ENCODE results near the gene PRRG2. TPM values are rescaled to one million over a fixed set of nuclear protein-coding genes. Genes with fewer than 3 reads are reported as not detected.
"Not testable (repeated sequence)": the region's sequence is repeated elsewhere in the genome, so short reads cannot be mapped to it uniquely, and the experiment has no call there.

Gene PRRG2
- total RNA-seq, 1 experiment from 2014 or later: 17.0 TPM

- H3K9me3 ChIP-seq (ENCODE audit: low read length): no peaks in the 10 kb centered on the region
- no peaks in the 10 kb centered on the region for H4K20me1 ChIP-seq (ENCODE audit: low read length)
- POLR2A ChIA-PET (ENCODE audit: unreplicated experiment): interaction anchor here (0.6 kb wide), 1 partner anchor 86 kb away, joined by 9 read pairs; no protein-coding TSS in a partner anchor
- H3K4me2 ChIP-seq (ENCODE audit: low read length): no peak overlapping the region
- DNase-seq (no peak), ATAC-seq (no peak)
- no peaks in the 10 kb centered on the region for H3K9me2 ChIP-seq (replicated peaks; ENCODE audit: low read length)
- no TSS peak for BruUV-seq (replicated peaks)
- no peak overlapping the region for H3K4me3 ChIP-seq (ENCODE audit: low read length)
- CTCF ChIA-PET: no interaction called here
- H3K9ac ChIP-seq (ENCODE audit: low read length): no peak overlapping the region
- no peak overlapping the region for H2AFZ ChIP-seq (ENCODE audit: low read length)
- intact Hi-C loops (cut with micrococcal nuclease): no loop called here
- no peak overlapping the region for H3K27ac ChIP-seq (ENCODE audit: low read length)
- TF ChIP-seq, protein P1, sequence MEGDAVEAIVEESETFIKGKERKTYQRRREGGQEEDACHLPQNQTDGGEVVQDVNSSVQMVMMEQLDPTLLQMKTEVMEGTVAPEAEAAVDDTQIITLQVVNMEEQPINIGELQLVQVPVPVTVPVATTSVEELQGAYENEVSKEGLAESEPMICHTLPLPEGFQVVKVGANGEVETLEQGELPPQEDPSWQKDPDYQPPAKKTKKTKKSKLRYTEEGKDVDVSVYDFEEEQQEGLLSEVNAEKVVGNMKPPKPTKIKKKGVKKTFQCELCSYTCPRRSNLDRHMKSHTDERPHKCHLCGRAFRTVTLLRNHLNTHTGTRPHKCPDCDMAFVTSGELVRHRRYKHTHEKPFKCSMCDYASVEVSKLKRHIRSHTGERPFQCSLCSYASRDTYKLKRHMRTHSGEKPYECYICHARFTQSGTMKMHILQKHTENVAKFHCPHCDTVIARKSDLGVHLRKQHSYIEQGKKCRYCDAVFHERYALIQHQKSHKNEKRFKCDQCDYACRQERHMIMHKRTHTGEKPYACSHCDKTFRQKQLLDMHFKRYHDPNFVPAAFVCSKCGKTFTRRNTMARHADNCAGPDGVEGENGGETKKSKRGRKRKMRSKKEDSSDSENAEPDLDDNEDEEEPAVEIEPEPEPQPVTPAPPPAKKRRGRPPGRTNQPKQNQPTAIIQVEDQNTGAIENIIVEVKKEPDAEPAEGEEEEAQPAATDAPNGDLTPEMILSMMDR (conservative IDR thresholded peaks at IDR 0.05; ENCODE audit: low read depth, low read length): no peak
- no peak for TF ChIP-seq EZH2phosphoT487 (IDR thresholded peaks at IDR 0.05; ENCODE audit: borderline replicate concordance, low read length)
- H3K4me1 ChIP-seq (ENCODE audit: insufficient read depth, low read length): no peaks in the 10 kb centered on the region
- H3K27me3 ChIP-seq (ENCODE audit: low read length): no peaks in the 10 kb centered on the region
- H3K36me3 ChIP-seq (ENCODE audit: low read depth, low read length): peaks cover 9% of the 10 kb centered on the region; the same call in 1 of the 2 replicates
- no peaks in the 10 kb centered on the region for H3F3A ChIP-seq (ENCODE audit: low read length, unreplicated experiment)
- no peaks in the 10 kb centered on the region for H3K79me2 ChIP-seq (ENCODE audit: low read length)
These were observed 50.6 kb downstream of the PRRG2 start for GRCh38 chr19:49631610-49632192.

DNA sequence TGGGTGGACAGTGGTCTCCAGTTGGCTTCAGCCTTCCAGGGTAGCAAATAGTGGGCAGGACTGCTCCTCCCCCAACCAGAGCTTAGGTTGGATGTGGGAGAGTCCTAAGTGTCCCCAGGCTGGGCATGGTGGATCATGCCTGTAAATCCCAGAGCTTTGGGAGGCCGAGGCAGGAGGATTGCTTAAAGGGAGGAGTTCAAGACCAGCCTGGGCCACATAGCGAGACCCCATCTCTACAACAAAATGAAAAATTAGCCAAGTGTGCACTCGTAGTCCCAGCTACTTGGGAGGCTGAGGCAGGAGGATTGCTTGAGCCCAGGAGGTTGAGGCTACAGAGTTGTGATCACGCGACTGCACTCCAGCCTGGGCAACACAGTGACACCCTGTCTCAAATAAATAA, 51.5 kb downstream of the PRRG2 start:
- ATAC-seq (no peak), DNase-seq (no peak)
- Histone ChIP-seq H3K9ac (ENCODE audit: low read length) (no peak overlapping the region), H3K4me2 (ENCODE audit: low read length) (no peak overlapping the region), H3F3A (ENCODE audit: low read length, unreplicated experiment) (no peaks in the 10 kb centered on the region), H3K79me2 (ENCODE audit: low read length) (no peaks in the 10 kb centered on the region), H3K27me3 (ENCODE audit: low read length) (no peaks in the 10 kb centered on the region), H3K9me3 (ENCODE audit: low read length) (no peaks in the 10 kb centered on the region), H4K20me1 (ENCODE audit: low read length) (no peaks in the 10 kb centered on the region), H3K27ac (ENCODE audit: low read length) (no peak overlapping the region), H3K4me1 (ENCODE audit: insufficient read depth, low read length) (peaks cover under 1% of the 10 kb centered on the region; the same call in 1 of the 2 replicates), H2AFZ (ENCODE audit: low read length) (no peak overlapping the region), H3K36me3 (ENCODE audit: low read depth, low read length) (peaks cover 3% of the 10 kb centered on the region; the same call in 1 of the 2 replicates), H3K9me2 (replicated peaks; ENCODE audit: low read length) (no peaks in the 10 kb centered on the region), H3K4me3 (ENCODE audit: low read length) (no peak overlapping the region)
- intact Hi-C loops (cut with micrococcal nuclease): no loop called here
- BruUV-seq (replicated peaks): no TSS peak
- CTCF ChIA-PET: no interaction called here
- POLR2A ChIA-PET (ENCODE audit: unreplicated experiment): no interaction called here
- TF ChIP-seq EZH2phosphoT487 (IDR thresholded peaks at IDR 0.05; ENCODE audit: borderline replicate concordance, low read length) (no peak), EZH2 (IDR thresholded peaks at IDR 0.05; ENCODE audit: low read length, unreplicated experiment) (no peak)
- TF ChIP-seq, protein P1 (conservative IDR thresholded peaks at IDR 0.05; ENCODE audit: low read depth, low read length): no peak

DNA sequence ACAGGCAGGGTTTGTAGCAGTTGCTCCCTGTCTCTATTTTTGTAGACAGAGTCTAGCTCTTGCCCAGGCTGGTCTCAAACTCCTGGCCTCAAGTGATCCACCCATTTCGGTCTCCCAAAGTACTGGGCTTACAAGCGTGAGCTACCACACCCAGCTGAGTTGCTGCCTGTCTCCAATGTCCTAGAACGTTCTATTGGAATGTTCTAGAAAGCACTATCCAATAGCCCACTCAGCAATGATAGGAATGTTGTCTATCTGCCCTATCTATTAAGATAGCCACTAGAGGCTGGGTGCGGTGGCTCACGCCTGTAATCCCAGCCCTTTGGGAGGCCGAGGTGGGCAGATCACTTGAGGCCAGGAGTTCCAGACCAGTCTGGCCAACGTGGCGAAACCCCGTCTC, 52.2 kb downstream of the PRRG2 start:
- H3K9me2 ChIP-seq (replicated peaks; ENCODE audit: low read length); H3K79me2 ChIP-seq (ENCODE audit: low read length); DNase-seq; CTCF ChIA-PET; H3K27me3 ChIP-seq (ENCODE audit: low read length); H3K4me1 ChIP-seq (ENCODE audit: insufficient read depth, low read length); H3K9ac ChIP-seq (ENCODE audit: low read length); H3K27ac ChIP-seq (ENCODE audit: low read length); ATAC-seq; H4K20me1 ChIP-seq (ENCODE audit: low read length); intact Hi-C loops (cut with micrococcal nuclease); POLR2A ChIA-PET (ENCODE audit: unreplicated experiment); BruUV-seq (replicated peaks); H2AFZ ChIP-seq (ENCODE audit: low read length); H3F3A ChIP-seq (ENCODE audit: low read length, unreplicated experiment); H3K36me3 ChIP-seq (ENCODE audit: low read depth, low read length); H3K9me3 ChIP-seq (ENCODE audit: low read length); H3K4me2 ChIP-seq (ENCODE audit: low read length); H3K4me3 ChIP-seq (ENCODE audit: low read length): not testable (repeated sequence)
